HG03439 (cell line): Measurements from ENCODE around the gene VAV3.
"Not testable (repeated sequence)": the region's sequence is repeated elsewhere in the genome, so short reads cannot be mapped to it uniquely, and the experiment has no call there.

ENCODE experiments used
- ATAC-seq: cut with Tn5 transposase; IDR thresholded peaks from one replicate; pipeline ENCODE4 v1.9.1; 2021; ENCODE audit warnings: mild to moderate bottlenecking, moderate library complexity; ENCODE audit not compliant: unreplicated experiment

Gene VAV3

DNA sequence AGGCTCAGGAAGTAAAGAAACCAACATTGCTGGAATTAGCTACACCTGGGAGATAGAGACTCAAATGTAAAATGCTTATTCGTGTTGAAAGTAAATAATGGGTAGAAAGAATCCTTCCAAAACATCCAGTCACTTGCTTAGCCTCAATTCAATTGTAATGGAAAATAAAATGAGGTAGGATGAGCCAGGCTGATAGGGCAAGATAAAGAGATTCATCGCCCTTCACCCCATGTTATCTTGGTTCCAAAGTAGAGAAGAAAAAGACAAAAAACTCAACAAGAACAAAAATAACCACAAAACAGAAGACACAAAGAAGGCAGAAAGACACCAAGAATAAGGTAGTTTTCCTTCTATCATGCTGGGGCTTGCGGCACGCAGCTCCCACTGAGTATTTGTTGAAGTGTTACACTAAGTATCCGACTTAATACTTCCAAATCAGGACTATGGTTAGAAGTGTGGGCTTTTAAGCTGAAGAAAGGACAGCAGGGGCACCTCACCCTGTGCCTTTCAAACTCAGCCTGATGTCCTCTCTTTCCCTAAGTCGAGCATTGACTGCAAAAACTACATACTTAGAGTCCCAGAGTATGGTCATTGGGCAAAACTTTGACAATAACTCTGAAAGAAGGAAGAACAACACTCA, 202.1 kb downstream of the VAV3 start:
- no peak for ATAC-seq

DNA sequence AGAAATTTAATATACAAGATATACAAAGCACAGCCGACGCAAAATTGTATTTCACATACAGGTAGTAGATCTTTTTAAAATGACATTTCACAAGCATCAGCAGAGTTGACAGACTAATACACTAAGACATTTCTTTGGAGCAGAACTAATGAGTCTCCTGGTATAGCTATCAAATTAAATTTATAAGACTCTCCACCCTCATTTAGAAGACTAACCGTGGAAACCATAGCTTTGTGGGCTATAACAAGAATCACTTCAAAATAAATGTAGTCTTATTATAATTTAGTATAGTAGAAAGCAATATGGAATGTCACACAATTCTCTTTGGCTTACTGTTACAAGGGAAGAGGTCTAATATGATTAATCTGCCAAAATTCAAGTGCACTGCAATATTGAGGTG, 204.9 kb downstream of the VAV3 start:
- no peak for ATAC-seq

DNA sequence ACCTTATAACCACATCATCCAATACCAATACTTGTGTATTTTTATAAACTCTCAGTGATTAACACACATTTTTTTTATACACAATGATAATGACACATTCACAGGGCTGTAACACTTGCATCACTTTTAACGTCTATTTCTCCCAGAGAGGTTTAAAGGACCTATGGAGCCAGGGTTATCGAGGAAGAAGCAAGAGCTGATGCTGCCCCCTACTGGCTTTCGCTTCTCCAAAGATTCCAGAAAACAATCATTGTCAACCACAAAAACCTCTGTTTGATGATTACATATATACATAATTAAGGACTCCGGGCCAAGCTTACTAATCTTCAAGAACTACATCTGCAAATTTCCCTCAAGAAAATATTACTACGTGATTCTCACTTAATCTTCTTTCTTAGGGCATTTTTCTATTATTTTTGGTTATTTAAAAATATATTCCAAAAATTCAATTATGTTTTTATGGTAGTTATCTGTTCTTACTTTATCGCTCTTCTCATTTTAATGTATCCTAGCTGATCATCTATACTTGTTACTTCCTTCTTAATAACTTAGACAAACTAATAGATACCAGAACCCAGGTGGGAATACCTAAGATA, 214.5 kb downstream of the VAV3 start:
- no peak for ATAC-seq

DNA sequence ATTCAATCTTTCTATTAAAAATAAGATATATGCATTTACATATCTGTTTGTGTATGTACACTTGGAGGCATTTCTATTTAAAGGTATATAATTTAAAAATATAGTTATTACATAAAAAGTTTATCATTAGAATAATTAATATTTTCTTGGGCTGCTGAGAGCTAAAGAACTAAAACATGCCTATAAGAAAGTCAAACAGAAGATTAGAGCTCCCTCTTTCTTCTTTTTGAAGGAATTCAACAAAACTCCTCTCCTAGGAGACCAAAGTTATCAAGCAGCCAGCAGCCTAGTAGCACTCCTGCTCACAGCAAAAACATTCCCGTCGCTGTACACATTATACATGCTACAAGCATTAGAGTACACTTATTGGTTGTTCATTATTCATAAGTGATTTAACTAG, 216.4 kb downstream of the VAV3 start:
- no peak for ATAC-seq

DNA sequence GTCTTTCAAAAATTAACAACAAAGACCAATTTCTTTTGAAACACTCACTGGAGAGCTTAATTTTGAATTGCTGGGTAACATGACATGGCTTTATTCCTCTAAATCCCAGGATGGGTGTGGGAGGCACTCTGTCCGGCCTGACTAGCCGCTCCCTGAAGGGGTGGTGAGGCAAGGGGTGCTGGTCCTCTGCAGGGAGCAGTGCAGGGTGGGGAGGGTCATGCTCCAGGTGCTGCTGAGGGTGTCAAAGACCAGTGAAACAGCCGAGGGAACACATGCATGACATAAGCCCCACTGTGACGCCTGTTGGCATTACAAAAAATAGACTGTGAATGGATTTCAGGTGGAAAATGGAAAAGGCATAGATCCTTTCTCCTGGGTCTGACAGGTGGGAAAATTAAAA, 223.7 kb downstream of the VAV3 start:
- ATAC-seq = no peak

DNA sequence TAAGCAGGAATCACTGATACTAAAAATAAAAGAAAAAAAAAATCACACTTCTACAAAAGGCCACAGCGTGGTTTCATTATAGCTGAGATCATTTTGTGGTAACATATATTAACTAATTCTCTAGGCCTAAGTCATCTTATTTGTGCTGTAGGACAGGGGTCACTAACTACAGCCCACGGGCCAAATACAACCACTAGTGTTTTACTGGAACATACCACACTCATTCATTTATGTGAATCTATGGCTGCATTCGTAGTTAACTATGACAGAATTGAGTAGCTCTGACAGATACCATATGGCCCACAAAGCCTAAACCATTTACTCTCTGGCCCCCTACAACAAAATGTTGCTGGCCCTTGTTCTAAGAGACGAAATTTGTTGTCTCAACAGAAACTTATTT, 224.4 kb downstream of the VAV3 start:
- ATAC-seq = no peak

DNA sequence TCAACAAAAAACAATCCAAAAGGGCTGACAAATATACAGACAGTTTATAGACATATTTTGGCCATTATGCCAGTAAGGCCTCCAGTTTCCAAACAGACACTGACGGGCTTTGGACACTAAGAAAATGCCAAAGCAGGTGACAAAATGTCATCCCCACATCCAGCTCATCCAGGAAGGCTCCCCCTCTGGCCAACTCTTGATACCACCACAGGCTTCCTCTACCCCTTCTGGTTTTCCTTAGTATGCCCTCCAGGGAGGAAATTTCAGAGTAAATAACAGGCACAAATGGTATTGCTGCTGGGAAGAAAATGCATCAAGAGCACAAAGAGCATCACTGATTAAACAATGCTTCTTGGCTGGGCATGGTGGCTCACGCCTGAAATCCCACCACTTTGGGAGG, 225.3 kb downstream of the VAV3 start:
- ATAC-seq = no peak

DNA sequence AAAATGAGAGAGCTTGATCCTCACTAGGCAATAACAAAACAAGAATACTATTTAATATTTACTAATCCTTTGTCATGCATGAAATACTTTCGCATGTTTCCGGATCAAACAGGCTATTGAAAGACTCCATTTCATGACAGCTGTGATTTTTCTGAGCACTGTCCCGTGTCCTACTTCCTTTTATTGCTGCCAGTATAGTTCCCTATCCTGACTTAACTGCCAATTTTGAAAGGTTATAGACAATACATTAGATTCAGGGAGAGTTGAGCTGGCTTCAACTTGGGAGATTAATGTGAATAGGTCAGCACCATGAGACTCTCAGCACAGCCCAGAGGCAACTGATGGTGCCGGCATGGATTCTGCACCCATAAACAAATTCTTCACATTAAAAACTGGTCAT, 225.8 kb downstream of the VAV3 start:
- no peak for ATAC-seq

DNA sequence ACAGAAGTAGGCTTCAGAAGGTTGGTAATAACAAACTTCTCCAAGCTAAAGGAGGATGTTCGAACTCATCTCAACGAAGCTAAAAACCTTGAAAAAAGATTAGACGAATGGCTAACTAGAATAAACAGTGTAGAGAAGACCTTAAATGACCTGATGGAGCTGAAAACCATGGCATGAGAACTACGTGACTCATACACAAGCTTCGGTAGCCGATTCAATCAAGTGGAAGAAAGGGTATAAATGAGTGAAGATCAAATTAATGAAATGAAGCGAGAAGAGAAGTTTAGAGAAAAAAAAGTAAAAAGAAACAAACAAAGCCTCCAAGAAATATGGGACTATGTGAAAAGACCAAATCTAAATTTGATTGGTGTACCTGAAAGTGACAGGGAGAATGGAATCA, 231.6 kb downstream of the VAV3 start:
- not testable (repeated sequence) for ATAC-seq

DNA sequence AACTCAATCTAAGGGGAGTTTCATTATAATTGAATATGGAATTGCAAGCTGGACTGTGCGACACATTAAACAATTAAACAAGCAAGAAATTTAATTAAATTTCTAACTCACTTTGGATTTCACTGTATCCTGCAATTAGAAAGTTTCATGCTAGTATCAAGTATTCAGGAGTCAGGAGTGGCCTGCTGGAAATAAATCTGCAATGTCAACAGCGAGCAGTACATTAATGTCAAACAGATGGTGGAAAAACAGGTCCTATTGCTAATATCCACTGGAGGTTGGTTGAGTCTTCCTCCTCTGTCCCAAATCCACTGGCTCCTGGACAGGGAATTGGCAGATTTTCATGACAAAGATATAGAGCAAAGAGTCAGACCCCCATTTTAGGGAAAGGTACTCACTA, 237.1 kb downstream of the VAV3 start:
- no peak for ATAC-seq

DNA sequence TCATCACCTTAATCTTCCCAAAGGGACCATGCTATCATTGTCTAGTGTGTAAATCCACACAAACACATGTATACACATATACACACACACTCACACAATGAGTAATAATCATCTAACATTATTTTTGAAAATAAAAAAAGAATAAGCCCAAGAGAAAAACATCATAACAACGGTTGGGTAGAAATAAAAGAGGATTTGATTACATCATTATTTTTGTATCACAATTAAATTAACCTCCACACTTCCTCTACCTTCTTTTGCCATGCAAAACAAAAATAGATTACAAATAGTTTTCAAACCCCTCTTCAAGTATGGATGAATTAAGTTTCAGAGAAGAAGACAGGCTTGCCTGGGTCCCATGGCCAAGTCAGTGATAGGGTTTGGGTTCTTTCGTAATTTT, 238.1 kb downstream of the VAV3 start:
- no peak for ATAC-seq

DNA sequence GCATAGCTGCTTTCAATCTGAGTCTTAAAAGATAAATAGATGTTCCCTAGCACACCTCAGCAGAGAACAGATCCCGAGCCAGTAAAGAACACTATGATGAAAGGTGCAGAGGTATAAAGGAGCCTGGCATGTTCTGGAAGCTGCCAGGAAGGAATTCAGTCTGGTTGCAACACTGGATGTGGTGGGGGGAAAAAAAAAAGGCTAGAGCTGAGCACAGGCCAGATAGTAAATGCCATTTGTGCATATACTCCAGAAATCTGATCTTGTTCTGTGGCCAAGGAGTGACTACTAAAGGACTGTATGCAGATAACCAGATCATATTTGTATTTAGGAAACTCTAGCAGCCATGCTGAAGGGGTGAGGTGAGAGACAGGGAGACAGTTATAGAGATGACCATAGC, 240.3 kb downstream of the VAV3 start:
- no peak for ATAC-seq

DNA sequence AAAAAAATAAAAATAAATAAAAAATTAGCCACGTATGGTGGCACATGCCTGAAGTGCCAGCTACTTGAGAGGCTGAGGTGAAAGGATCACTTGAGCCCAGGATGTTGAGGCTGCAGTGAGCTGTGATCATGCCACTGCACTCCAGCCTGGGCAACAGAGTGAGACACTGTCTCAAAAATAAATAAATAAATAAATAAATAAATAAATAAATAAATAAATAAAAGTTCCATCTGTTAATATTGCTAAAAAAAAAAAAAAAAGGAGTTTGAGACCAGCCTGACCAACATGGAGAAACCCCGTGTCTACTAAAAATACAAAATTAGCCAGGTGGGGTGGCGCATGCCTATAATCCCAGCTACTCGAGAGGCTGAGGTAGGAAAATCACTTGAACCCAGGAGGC, 244.8 kb downstream of the VAV3 start:
- not testable (repeated sequence) for ATAC-seq

DNA sequence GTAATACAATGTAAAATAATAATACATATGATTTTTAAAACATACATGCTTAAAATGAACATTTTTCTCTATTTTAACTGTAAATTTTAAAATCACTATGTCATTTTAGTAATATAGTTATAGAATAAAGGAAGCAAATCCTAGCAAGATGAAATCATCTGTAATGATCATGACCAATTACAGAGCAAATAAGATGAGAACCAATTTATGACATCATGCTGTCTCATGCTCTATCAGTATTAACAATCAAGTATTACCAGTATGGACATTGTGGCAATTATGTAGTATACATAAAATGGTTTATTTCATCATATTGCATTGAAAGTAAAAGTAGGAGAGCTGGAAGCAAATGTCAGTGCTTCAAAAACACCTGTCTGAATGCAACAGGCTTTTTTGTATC, 255.0 kb downstream of the VAV3 start:
- ATAC-seq = no peak

DNA sequence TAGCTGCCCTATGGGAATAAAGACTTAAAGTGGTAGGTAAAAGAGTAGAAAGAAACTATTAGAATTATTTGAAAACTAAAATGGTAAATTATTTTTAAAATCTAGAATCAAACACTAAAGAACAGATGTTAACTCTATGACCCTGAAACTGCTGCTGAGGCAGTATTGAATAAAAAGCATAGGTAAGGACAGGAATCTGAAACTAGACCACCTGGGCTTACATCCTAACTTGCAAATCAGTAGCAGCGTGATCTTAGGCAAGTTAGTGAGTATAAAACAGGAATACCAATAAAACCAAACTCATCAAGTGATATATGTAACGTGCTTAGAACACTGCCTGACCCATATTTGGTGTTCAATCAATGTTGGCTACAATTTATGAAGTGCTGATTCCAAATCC, 257.9 kb downstream of the VAV3 start:
- ATAC-seq = no peak

DNA sequence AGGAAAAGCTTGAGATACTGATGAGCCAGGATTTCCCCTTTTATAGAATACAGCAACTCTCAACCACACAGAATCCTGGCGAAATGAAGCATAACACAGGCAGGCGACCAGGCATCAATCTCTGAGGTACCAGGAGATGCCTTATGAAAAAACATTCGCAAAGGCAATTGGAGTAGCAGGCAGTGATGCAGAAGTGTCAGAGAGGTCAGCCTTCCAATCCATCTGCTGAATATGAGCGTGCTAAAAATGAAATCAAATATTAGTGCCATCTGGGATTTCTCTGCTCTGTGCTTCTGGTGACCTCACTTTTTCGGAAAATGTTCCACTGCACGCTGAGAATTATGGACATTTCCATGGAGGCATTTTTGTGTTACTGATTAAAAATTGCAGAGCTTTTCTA, 258.8 kb downstream of the VAV3 start:
- ATAC-seq = no peak

DNA sequence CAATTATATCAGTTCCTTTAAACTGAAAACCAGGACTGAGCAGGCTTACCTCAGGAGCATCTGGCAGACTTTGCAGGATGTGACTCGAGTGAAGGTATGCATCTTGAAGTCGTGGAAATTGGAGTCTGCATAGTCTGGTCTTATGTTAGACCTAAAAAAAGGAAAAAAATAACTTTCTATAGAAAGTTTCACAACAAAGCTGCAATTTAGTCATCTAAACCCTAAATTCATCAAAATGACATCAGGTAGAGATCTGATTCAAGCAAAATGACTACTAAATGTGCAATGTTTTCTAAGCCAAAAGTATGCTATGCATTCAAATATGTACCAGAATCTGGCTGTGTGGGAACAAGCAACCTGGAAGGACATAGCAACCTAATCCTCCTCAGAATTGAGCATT, 260.1 kb downstream of the VAV3 start:
- no peak for ATAC-seq

DNA sequence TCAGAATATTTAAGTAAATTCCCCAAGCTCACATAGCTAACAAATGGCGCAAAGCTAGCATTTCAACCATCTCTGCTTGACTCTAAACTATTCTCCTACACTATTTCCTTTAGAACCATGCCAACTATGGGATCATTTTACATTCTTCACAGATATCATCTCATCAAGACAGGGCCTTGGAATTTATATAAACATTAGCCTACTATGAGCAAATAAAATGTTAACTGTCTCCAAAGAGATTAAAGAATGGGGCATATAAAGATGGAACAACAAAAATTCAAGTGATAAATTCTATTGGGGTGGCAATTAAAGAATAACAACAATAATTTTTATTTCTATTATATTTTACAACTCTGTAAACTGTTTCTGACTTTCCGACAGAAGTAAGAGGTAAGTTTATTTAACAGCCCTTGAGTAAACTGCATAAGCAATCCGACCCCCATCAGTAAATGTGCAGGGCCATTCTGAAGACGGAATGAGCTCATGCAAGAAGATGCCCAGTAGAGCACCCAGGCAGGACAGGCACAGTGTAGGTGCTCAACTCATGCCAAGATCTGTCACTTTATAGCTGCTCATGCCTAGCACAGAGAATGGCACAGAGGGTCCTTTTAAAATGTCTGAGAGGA, 261.9 kb downstream of the VAV3 start:
- ATAC-seq = no peak

DNA sequence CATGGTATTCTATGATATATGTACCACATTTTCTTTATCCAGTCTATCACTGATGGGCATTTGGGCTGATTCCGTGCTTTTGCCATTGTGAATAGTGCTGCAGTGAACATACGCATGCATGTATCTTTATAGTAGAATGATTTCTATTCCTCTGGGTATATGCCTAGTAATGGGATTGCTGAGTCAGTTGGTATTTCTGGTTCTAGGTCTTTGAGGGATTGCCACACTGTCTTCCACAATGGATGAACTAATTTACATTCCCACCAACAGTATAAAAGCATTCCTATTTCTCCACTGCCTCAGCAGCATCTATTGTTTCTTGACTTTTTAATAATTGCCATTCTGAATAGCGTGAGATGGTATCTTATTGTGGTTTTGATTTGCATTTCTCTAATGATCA, 264.3 kb downstream of the VAV3 start:
- not testable (repeated sequence) for ATAC-seq

DNA sequence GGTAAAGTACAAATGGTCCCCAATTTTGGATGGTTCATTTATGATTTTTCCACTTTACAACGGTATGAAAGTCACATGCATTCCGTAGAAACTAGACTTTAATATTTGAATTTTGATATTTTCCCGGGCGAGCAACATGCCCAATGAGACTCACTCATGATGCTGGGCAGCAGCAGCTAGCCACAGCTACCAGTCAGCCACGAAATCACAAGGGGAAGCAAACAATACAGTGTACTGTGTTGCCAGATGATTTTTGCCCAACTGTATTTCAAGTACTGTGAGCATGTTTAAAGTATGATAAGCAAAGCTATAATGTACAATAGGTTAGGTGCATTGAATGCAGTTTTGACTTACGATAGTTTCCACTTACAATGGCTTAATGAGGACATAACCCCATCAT, 266.8 kb downstream of the VAV3 start:
- ATAC-seq = no peak

DNA sequence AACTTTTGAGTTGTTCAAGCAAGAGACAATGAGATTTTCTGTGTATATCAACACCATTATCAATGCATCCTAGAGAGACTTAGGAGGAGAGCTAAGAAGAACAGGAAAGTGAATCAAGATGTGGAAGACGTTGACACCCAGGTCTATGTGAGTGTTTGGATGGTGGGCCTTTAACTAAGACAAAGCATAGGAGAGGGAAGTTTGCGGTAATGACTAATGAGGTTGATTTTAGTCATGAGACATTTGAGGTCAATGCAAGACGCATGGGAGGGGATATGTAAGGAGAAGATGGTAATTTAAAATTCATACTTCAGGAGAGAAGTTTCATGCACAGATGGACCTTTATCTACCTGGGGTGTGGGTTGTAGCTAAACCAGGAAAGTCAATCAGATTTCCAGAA, 269.6 kb downstream of the VAV3 start:
- no peak for ATAC-seq

DNA sequence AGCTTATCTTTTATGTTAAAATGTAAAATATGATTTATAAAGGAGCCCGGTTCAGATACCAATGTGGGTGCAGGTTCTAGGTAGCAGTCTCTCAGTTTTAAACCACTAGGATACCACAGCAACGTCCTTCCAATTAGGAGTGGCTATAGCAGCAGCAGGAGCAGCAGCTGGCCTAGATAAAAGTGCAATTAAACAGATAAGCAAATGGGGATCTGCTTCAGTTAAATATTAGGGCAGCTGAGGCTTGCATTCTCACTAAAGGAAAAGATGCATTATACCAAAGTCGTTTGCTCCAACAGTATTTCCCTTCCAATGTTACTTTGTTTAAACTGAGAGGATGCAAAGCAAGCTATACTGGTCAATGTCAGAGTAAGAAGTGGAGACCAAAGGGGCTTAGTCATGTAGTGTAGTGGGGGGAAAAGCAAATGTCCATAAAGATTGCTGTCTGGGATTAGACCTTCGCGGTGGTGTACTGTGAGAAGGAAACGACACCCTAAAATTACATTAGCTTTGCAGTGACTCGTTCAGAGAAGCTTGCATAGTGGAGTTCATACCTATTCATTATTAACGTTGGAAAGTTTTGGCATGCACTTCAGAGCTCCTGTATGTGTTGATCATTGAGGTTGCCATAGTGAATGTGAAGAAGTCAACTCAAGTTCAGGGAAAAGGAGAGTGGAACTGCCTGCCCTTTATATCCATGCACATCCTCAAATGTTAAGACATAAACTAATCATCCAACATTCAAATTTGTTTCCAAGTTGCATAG, 272.2 kb downstream of the VAV3 start:
- ATAC-seq = no peak
